Stimulated activated naive CD8-positive, alpha-beta T cell treated with anti-CD3 and anti-CD28 coated beads, Interleukin-15, Interleukin-2, amounts not matched to agents 100 ng/mL and 50 ng/mL, for 24 hours (primary cell): ENCODE results near the gene TEP1.
"Not testable (repeated sequence)": the region's sequence is repeated elsewhere in the genome, so short reads cannot be mapped to it uniquely, and the experiment has no call there.

ENCODE experiments used
- H3K27ac Mint-ChIP-seq: one replicate; pipeline ENCODE4 v1.8.0; 2021; ENCODE audit warnings: mild to moderate bottlenecking, mixed read lengths
- H3K27me3 Mint-ChIP-seq: one replicate; pipeline ENCODE4 v1.8.0; 2021; ENCODE audit warnings: mixed read lengths
- H3K36me3 Mint-ChIP-seq: one replicate; pipeline ENCODE4 v1.8.0; 2021; ENCODE audit warnings: low read depth, mixed read lengths
- H3K4me1 Mint-ChIP-seq: one replicate; pipeline ENCODE4 v1.8.0; 2021; ENCODE audit warnings: low read depth, mixed read lengths
- H3K4me3 Mint-ChIP-seq: one replicate; pipeline ENCODE4 v1.8.0; 2021; ENCODE audit warnings: mild to moderate bottlenecking, mixed read lengths
- H3K9me3 Mint-ChIP-seq: one replicate; pipeline ENCODE4 v1.8.0; 2021; ENCODE audit warnings: mixed read lengths

TEP1 gene

DNA sequence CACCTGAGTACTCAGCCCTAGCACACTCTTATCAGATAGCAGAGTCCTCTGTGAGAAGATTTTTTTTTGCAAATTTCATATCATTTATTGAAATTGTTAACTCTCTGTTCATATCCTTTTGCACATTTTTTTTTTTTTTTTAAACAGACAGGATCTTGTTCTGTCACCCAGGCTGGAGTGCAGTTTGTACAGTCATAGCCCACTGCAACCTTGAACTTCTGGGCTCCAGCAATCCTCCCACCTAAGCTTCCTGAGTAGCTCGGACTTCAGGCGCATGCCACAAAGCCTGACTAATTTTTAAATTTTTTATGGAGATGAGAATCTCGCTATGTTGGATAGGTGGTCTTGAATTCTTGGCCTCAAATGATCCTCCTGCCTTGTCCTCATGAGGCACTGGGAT lies 65.6 kb downstream of the TEP1 start:
- no peaks in the 10 kb centered on the region for H3K9me3 Mint-ChIP-seq
- no peak overlapping the region for H3K27ac Mint-ChIP-seq
- H3K36me3 Mint-ChIP-seq: peaks cover 63% of the 10 kb centered on the region
- H3K27me3 Mint-ChIP-seq: no peaks in the 10 kb centered on the region
- no peak overlapping the region for H3K4me3 Mint-ChIP-seq
- H3K4me1 Mint-ChIP-seq: peaks cover 24% of the 10 kb centered on the region

DNA sequence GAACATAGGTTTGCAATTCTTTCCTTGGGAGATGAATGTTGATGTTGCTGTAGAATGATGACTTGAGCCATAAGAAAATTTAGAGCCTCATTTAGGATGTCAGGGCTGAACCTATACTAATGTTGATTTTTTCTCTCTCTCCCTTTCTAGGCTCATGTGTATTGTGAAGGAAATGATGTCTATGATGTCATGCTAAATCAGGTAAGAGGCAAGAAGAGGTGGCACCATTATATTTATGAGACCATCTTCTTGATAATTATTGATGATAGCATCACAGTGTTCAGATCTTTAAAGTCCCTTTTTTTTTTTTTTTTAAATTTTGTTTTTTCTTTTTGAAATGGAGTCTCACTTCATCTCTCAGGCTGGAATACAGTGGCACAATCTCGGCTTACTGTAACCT lies 66.6 kb downstream of the TEP1 start:
- H3K27me3 Mint-ChIP-seq: no peaks in the 10 kb centered on the region
- H3K4me1 Mint-ChIP-seq: peaks cover 24% of the 10 kb centered on the region
- no peaks in the 10 kb centered on the region for H3K9me3 Mint-ChIP-seq
- H3K36me3 Mint-ChIP-seq: peaks cover 53% of the 10 kb centered on the region
- H3K27ac Mint-ChIP-seq: no peak overlapping the region
- H3K4me3 Mint-ChIP-seq: no peak overlapping the region

- H3K4me3 Mint-ChIP-seq: peak overlapping the region; percentile 95
- peak overlapping the region; percentile 43 for H3K27ac Mint-ChIP-seq
- peaks cover 43% of the 10 kb centered on the region for H3K36me3 Mint-ChIP-seq
- H3K4me1 Mint-ChIP-seq: peaks cover 24% of the 10 kb centered on the region
- H3K9me3 Mint-ChIP-seq: no peaks in the 10 kb centered on the region
- H3K27me3 Mint-ChIP-seq: no peaks in the 10 kb centered on the region
Observed at GRCh38 chr14:20345366-20345765, 67.9 kb downstream of the TEP1 start.

DNA sequence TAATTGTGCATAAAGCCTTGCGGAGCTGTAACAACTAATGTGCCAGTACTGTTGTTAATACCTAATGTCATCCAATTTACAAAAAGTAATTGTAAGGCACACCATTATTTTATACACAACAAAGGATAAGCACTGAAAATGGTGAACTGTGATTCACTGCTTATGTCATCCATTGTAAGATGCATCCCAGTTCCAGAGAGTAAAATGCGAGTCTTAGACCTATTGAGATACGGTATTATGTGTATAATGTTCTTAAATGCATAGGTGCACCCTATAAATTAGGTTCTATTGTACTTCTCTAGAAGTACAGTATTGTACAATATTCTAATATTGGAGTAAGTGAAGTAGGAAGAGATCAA lies 69.5 kb downstream of the TEP1 start:
- Mint-ChIP-seq H3K9me3 (no peaks in the 10 kb centered on the region), H3K36me3 (peaks cover 33% of the 10 kb centered on the region), H3K27me3 (no peaks in the 10 kb centered on the region), H3K4me1 (peaks cover 24% of the 10 kb centered on the region), H3K4me3 (peak overlapping the region; percentile 95), H3K27ac (peak overlapping the region; percentile 92)

GRCh38 chr14:20343092-20343861 lies 70.0 kb downstream of the TEP1 start, which contains the start of gene PARP2:
Gene PARP2 (plus strand): TSS chr14:20343635. CDS start chr14:20343642, 7 bp downstream.
- Mint-ChIP-seq H3K36me3 (peaks cover 33% of the 10 kb centered on the region), H3K27ac (peak within 1 kb of the TSS; percentile 92), H3K27me3 (no peaks in the 10 kb centered on the region), H3K4me1 (peaks cover 24% of the 10 kb centered on the region), H3K9me3 (no peaks in the 10 kb centered on the region), H3K4me3 (peak within 1 kb of the TSS; percentile 95)

DNA sequence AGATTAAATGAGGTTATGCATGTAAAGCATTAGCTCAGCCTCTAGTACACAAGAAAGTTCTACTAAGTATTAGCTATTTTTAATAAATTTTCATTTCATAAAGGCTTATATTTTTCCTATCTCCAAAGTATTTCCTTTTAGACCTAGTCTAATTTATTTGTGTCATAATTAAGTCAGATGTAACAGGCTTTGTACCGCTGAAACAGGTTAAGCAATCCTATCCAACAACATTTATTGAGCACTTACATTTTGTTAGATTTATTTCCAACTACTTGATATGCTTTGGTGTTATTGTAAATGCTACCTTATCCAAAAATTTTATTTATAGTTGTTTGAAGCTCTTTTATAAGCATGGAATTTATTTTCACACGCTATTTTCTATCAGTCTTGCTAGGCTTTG lies 71.7 kb downstream of the TEP1 start:
- Mint-ChIP-seq H3K27me3 (no peaks in the 10 kb centered on the region), H3K4me3 (peak overlapping the region; percentile 95), H3K27ac (no peak overlapping the region), H3K9me3 (no peaks in the 10 kb centered on the region), H3K36me3 (peaks cover 24% of the 10 kb centered on the region), H3K4me1 (peaks cover 24% of the 10 kb centered on the region)

GRCh38 chr14:20341032-20341431 lies 72.3 kb downstream of the TEP1 start:
- peaks cover 24% of the 10 kb centered on the region for H3K4me1 Mint-ChIP-seq
- H3K9me3 Mint-ChIP-seq, H3K4me3 Mint-ChIP-seq, H3K27me3 Mint-ChIP-seq, H3K27ac Mint-ChIP-seq: not testable (repeated sequence)
- peaks cover 20% of the 10 kb centered on the region for H3K36me3 Mint-ChIP-seq

- H3K9me3 Mint-ChIP-seq: no peaks in the 10 kb centered on the region
- H3K27me3 Mint-ChIP-seq: no peaks in the 10 kb centered on the region
- no peak overlapping the region for H3K4me3 Mint-ChIP-seq
- peaks cover 38% of the 10 kb centered on the region for H3K36me3 Mint-ChIP-seq
- peaks cover 43% of the 10 kb centered on the region for H3K4me1 Mint-ChIP-seq
- H3K27ac Mint-ChIP-seq: no peak overlapping the region
Observed at GRCh38 chr14:20334017-20334416, 79.3 kb downstream of the TEP1 start.

DNA sequence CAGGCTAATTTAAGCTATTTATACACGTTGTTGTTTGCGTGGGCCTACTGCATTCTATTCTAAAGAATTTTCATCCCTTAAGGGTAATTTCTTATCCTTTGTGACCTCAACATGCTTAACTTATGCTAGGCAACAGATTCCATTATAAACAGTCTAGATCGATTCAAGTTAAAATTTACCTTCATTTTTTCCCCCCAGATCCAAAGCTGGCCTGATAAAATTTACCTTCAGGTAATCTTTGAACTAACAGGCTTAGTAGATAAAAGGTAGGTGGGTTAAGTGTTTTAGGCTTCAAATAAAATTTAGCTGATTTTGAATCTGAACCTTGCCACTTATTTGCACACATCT lies 79.8 kb downstream of the TEP1 start:
- peaks cover 48% of the 10 kb centered on the region for H3K4me1 Mint-ChIP-seq
- H3K36me3 Mint-ChIP-seq: peaks cover 44% of the 10 kb centered on the region
- H3K9me3 Mint-ChIP-seq: no peaks in the 10 kb centered on the region
- H3K27ac Mint-ChIP-seq: peak overlapping the region; percentile 98
- peak overlapping the region; percentile 100 for H3K4me3 Mint-ChIP-seq
- no peaks in the 10 kb centered on the region for H3K27me3 Mint-ChIP-seq

GRCh38 chr14:20332788-20333493 lies 80.4 kb downstream of the TEP1 start, which contains the start of gene CCNB1IP1:
Gene CCNB1IP1 (minus strand): TSS chr14:20333279. CDS start chr14:20316523, 16,756 bp downstream.
- H3K36me3 Mint-ChIP-seq: peaks cover 48% of the 10 kb centered on the region

GRCh38 chr14:20332431-20332787 lies 80.9 kb downstream of the TEP1 start:
- H3K4me3 Mint-ChIP-seq: peak overlapping the region; percentile 100
- peaks cover 58% of the 10 kb centered on the region for H3K4me1 Mint-ChIP-seq
- H3K27me3 Mint-ChIP-seq: no peaks in the 10 kb centered on the region
- H3K27ac Mint-ChIP-seq: peak overlapping the region; percentile 98
- H3K9me3 Mint-ChIP-seq: no peaks in the 10 kb centered on the region
- peaks cover 53% of the 10 kb centered on the region for H3K36me3 Mint-ChIP-seq

More at GRCh38 chr14:20332788-20333493, 80.4 kb downstream of the TEP1 start, which contains the start of gene CCNB1IP1:
- Mint-ChIP-seq H3K4me3 (peak within 1 kb of the TSS; percentile 100), H3K27ac (peak within 1 kb of the TSS; percentile 98), H3K27me3 (no peaks in the 10 kb centered on the region), H3K9me3 (no peaks in the 10 kb centered on the region), H3K4me1 (peaks cover 52% of the 10 kb centered on the region)

- H3K36me3 Mint-ChIP-seq: peaks cover 66% of the 10 kb centered on the region
- H3K27ac Mint-ChIP-seq: peak overlapping the region; percentile 54
- peak overlapping the region; percentile 100 for H3K4me3 Mint-ChIP-seq
- peaks cover 67% of the 10 kb centered on the region for H3K4me1 Mint-ChIP-seq
- H3K27me3 Mint-ChIP-seq: no peaks in the 10 kb centered on the region
- H3K9me3 Mint-ChIP-seq: no peaks in the 10 kb centered on the region
Observed at GRCh38 chr14:20331053-20331613, 82.2 kb downstream of the TEP1 start.

DNA sequence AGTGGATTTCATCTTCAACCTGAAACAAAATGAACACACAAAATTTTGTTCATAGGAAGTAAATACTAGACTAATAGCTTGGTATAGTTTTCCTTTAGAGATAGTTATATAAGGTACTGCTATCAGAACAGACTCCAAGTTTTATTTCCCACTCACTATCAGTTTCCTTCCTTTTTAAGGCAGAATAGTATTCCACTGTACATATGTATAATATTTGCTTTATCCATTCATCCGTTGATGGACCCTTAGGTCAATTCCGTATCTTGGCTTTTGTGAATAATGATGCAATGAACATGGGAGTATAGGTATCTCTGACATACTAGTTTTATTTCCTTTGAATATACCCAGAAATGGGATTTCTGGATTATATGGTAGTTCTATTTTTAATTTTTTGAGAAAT lies 83.9 kb downstream of the TEP1 start:
- Mint-ChIP-seq H3K27ac (peak overlapping the region; percentile 28), H3K4me3 (no peak overlapping the region), H3K9me3 (no peaks in the 10 kb centered on the region), H3K36me3 (peaks cover 78% of the 10 kb centered on the region), H3K4me1 (peaks cover 63% of the 10 kb centered on the region), H3K27me3 (no peaks in the 10 kb centered on the region)

DNA sequence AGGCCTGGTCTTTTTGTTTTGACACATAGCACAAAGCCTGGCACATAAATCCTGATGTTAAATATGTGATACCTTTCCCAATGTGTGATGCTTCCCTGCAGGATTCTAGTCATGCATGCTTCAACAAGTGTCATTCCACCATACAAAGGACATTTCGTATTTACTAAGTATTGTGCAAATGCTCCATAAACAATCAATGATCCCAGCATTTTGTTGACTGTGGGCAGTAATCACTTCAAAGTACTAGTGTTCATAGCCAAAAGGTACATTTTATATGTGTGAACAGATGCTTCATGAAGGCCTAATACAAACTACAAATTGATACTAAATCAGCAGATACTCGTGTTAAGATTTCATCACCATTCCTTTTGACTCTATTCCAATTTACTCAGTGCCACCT lies 84.6 kb downstream of the TEP1 start:
- H3K27me3 Mint-ChIP-seq: no peaks in the 10 kb centered on the region
- H3K9me3 Mint-ChIP-seq: no peaks in the 10 kb centered on the region
- peaks cover 84% of the 10 kb centered on the region for H3K36me3 Mint-ChIP-seq
- H3K4me1 Mint-ChIP-seq: peaks cover 63% of the 10 kb centered on the region
- peak overlapping the region; percentile 19 for H3K27ac Mint-ChIP-seq
- peak overlapping the region; percentile 12 for H3K4me3 Mint-ChIP-seq
